HPDE6-E6E7 (cell line): ENCODE data around the gene GDPGP1.
"Not testable (repeated sequence)": the region's sequence is repeated elsewhere in the genome, so short reads cannot be mapped to it uniquely, and the experiment has no call there.

Experiments used
- DNase-seq: peaks from one replicate; pipeline ENCODE4 v3.0.0; 2011; ENCODE audit warnings: missing footprints; ENCODE audit errors: extremely low spot score

Gene GDPGP1

DNA sequence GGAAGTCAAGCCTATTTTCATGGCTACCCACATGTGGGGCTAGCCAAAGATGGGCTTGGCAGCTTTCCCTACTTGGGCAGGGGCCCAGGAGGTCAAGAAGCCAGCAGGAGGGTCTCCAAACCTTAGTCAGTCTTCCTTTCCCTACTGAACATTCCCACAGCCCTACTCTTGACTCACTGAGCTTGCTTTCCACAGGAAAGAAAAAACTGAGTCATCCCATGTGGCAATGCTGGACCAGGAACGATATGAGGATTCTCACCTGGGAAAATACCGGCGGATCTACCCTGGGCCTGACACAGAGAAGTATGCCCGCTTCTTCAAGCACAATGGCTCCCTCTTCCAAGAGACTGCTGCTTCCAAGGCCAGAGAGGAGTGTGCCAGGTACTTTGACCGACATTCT, 27.8 kb downstream of the GDPGP1 start:
- peak; percentile 60 for DNase-seq

DNA sequence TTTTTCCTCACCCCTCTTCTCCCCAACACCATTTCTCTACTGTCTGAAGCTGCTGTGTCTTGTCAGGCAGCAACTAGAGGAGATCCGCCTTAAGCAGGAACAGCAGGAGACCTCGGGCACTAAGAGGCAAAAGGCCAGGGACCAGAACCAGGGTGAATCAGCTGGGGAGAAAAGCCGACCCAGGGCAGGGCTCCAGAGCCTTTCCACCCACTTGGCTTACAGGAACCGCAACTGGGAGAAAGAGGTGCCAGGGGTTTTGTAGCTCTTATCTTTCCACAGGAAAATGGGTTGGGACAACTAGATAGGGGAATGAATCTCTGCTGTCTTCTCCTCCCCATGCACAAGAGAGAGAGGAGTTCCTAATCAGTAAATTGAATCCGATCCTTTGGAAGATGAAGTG, 28.4 kb downstream of the GDPGP1 start:
- DNase-seq = no peak

DNA sequence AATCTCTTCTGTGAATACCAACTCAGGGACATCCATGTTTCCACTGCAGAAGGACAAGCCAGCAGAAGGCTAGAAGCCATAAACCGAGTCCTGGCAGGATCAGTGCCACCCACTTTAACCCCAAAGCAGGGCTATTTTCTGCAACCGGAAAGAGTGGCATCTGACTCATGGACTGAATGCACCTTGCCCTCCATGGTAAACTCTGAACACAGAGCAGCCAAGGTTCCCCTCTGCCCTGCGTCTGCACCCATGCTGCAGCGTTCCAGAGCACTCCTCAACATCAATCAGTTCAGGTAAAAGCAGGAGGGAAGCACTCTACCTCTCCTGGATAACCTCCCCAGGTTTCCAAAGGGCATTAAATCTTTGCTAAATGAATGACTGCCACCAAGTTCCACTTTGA, 30.7 kb downstream of the GDPGP1 start:
- no peak for DNase-seq

DNA sequence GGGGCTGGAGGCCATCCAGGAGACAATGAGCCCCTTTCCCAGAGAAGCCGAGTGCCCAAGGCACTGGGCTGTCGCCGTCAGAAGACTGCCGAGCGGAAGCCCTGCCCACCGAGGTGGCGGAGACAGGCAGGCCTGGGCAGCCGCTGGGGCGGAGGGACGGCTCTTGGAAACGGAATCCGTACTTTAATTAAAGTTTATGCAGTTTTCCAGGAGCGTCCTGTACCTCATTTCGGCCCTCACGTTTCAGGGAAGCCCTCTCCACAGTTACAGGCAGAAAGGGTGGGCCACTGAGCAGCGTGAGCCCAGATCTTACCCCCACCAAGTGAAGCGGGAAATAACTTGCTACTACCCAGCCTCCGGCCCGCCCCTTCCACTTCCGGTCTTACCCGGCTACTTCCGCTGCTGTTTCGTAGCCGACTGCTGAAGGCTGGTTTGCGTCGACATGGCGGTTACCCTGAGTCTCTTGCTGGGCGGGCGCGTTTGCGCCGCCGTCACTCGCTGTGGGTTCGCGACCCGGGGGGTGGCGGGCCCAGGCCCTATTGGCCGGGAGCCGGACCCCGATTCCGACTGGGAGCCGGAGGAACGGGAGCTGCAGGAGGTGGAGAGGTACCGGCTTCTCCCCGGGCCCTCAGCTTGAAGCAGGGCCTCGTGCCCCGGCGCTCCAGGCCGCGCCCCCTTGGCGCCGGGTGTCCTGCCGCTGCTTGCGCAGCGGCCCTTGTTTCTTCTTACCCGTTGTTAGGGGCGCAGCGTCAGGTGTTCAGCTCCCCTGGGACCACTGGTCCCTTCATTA, 31.5 kb downstream of the GDPGP1 start, which contains the start of gene NGRN:
TSS of gene NGRN (plus strand) at position 402 of the 790 bp plus-strand sequence. CDS start at position 443, 41 bp downstream.
- DNase-seq = peak; percentile 79

DNA sequence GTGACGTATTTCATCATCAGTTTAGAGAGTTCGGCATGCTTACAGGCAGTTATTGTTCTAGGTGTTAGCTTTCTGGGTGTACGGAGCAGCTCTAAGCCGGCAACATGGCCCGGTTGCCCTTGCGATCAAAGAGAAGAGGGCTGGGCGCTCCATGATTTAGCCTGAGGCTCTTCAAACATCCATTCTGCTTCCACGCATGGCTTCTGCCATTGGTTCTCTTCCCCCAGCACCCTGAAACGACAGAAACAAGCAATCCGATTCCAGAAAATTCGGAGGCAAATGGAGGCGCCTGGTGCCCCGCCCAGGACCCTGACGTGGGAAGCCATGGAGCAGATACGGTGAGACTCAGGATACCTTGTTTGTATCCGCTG, 32.0 kb downstream of the GDPGP1 start:
- DNase-seq = no peak

DNA sequence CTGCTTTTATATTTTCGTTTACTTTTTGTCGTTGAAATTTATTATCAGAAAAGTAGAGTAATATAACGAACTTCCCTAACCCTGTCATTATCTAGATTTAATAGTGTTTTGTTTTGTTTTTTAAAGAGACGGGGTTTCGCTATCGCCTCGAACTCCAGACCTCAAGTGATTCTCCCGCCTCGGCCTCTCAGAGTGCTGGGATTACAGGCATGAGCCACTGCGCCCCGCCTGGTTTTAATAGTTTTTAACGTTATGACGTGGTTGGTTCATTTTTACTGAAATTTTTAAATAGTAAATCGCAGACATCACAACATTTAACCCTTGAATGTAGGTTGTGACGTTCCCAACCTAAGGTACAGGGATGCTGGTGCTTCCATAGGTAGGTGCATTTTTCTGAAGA, 32.5 kb downstream of the GDPGP1 start:
- no peak for DNase-seq

DNA sequence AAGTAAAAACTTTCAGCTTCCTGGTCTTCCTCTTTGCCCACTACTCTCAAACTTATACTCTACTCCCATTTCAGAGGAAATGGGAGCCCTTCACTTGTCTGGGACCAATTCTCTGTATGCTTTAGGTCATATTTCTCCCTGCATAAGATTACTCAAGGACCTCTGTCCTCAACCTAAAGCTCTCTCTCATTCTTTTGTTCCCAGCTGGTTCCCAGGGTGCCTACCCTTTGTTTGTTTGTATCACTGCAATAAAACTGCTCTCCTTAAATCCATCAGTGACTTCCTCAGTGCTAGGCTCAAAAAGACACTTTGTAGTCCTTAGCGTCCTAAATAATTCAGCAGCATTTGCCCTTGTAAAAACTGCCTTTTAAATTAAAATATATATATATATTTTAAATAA, 34.4 kb downstream of the GDPGP1 start:
- DNase-seq = no peak

DNA sequence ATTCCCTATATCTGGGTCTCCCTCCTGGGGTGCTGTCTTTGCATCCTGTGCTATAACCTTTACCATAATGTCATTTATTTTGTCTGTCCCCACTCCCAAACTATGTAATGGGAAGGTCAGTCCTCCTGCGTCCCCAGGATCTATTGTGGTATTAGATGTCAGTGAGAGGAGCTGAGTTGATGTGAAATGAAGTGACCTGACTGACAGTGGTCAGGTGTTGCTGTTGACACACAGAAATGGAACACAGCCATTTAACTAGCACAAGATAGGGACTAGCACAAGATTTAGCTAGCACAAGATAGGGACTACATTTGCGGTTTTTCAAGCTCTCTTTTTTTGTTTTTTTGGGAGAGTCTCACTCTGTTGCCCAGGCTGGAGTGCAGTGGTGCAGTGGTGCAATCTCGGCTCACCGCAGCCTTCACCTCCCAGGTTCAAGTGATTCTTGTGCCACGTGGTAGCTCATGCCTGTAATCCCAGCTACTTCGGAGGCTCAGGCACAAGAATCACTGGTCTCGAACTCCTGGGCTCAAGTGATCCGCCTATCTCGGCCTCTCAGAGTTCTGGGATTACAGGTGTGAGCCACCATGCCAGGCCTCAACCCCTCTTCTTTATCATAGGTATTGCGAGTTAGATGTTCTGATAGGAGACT, 36.6 kb downstream of the GDPGP1 start:
- no peak for DNase-seq

DNA sequence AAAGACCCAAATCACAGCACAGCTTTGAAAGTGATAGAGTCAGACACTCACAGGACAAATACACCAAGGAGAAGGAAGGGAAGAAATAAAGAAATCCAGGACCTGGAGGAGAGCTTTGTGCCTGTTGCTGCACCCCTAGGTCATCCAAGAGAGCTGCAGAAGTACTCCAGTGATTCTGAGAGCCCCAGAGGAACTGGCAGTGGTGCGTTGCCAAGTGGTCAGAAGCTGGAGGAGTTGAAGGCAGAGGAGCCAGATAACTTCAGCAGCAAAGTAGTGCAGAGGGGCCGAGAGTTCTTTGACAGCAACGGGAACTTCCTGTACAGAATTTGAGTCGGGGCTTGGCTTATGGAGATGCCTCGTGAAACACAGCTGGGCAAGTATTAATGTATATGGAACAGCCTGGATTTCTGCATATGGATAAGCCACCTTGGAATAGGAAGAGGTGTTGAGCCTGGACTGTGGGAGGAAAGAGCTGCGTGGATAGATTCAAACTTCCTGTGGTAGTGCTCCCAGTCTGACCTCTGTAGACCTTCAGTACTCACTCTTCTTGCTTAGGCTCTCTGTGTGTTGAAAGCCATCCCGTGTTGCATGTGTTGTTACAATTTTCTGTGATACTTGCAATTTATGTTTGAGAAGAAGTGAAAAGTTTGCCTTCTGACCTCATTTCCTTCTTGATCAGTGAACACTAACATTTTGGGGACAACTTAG, 37.6 kb downstream of the GDPGP1 start:
- no peak for DNase-seq

DNA sequence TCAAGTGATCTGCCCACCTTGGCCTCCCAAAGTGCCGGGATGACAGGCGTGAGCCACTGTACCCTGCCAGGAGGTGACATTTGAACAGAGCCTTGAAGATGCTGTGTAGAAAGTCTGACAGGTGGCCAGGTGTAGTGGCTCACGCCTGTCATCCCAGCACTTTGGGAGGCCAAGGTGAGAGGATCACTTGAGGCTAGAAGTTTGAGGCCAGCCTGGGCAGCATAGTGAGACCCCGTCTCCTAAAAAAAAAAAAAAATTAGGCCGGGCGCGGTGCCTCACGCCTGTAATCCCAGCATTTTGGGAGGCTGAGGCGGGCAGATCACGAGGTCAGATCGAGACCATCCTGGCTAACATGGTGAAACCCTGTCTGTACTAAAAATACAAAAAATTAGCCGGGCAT, 44.5 kb downstream of the GDPGP1 start:
- DNase-seq = not testable (repeated sequence)

DNA sequence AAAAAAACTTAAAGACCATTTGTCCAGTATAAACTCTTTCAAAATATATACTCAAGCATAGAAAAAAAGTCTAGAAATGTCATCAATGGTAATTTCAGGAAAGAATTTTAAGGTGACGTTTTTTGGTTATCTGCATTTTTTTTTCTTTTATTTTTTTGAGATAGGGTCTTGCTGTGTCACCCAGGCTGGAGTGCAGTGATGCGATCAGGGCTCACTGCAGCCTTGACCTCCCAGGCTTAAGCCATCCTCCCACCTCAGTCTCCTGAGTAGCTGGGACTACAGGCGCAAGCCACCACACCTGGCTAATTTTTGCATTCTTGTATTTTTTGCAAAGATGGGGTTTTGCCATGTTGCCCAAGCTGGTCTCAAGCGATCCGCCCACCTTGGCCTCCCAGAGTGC, 46.7 kb downstream of the GDPGP1 start:
- not testable (repeated sequence) for DNase-seq

DNA sequence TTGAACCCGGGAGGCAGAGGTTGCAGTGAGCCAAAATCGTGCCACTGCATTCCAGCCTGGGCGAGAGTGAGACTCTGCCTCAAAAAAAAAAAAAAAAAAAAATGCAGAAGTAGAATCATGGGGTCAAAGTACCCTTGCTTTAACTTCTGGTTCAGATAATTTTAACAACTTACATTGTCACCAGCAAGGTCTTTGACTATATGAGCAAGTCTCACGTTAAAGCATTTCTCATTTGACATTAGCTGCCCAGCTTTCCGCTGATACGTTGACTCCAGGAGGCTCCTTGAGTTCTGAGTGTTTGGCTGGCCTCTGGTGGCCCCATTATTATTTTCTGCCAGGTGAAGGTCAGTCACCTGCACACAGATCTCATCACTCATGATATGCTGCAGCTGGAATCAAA, 47.6 kb downstream of the GDPGP1 start:
- not testable (repeated sequence) for DNase-seq

DNA sequence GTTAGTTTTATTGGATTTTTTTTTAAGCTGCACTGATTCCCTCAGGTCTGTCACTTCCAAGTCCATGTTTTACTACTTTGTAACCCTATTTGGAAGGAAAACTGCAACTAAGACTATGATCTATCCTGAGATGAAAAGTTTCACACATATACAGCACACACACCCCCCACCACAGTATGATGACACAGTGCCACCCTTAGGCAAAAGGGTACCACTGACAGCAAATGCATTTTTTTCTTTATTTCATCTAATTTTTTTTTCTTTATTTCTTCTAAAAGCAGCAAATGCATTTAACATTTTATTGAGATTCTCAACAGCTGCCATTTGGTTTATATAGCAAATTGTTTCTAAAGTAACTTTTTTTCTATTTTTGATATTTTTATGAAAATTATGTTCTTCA, 52.7 kb downstream of the GDPGP1 start:
- DNase-seq = no peak

DNA sequence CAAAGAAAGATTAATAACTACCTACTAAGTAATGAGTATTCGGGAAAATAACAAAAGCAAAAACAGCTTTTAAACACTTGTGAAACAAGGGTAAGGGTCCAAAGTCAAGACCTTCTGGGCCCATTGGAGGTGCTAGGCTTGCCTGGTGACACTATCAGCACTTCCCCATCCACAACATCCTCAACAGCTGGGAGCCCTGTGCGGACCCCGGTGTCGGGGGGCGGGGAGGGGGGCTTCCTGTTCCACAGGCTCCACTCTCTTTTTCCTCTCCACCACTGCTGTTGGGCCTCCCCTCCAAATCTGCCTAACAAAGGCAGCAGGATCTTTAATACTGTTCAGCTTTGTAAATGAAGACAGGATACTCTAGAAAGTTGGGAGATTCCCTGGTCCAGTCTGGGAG, 53.1 kb downstream of the GDPGP1 start:
- no peak for DNase-seq

DNA sequence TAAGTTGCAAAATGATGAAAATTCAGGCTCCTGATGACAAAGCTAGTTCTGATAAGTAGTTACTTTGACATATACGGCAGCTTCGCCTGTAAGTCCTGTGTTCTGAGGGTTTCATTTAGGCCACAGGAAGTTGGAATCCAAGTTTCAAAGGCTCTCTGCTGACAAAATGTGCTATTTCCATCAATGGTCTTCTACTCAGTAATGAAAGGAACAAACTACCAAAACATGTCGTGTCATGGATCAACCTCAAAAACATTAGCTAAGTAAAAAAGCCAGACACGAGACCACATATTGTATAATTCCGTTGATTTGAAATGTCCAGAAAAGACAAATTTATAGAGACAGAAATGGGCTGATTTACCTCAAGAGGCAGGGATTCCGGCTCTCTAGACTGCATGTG, 53.9 kb downstream of the GDPGP1 start:
- no peak for DNase-seq

DNA sequence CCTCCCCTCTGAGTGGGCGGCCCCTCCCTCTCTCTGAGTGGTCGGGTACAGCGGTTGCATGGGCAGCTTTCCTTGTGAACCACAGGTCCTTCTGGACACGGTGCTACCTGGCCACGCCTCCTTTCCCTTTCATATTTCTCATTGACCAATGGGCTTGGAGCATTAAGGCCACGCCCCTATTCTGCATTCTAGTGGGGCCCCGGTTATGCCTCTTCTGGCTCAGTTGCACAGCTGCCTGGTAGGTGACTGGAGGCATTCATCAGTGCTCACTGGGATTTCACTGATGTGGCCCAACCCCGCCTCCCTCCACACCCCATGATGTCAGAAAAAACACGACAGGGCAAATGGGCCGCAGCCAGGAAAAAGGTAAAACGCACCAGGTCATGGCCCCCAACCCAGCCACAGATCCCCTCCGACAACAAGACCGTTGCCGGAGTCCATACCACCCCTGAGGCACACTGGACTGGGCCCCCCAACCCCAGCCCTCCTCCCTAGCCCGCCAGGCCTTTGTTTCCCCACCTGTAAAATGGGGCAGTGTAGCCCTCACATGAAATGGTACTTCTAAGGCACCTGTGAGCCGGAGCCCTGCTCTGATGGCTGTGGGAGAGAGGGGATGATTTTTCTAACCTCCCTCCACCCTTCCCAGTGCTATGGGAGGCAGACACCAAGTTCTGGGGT, 57.8 kb downstream of the GDPGP1 start:
- DNase-seq = no peak

DNA sequence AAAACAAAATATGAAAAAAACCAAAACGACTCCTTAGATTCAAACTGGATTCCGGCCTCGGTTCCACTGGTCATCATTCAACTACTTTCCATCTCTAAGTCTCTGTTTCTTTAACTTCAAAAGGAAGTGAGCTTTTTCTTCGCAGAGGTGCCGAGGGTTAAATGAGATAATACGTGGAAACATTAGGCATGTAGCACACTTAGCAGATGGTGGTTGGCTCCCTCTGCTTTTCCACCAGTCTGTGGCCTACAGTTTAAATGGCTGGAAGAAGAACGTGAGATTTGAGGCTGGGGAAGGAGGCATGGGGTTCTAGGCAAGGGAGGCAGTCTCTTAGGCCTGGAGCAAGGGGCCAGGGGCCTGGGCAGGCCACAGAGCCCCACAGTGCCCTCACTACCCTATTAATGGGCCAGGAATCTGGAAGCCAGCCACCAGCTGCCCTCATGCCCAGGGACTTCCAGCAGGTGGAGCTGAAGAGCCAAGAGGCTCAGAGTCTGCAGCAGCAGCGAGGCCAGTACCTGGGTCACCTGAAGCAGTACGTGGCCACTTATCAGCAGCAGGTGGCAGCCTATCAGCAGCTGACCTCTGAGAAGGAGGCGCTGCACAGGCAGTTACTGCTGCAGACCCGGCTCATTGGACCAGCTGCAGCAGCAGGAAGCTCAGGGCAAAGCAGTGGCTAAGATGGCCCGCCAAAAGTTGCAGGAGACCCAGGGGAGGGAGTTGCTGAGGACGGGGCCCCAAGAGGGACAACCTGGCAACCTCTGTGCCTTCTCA, 59.2 kb downstream of the GDPGP1 start:
- peak; percentile 58 for DNase-seq

DNA sequence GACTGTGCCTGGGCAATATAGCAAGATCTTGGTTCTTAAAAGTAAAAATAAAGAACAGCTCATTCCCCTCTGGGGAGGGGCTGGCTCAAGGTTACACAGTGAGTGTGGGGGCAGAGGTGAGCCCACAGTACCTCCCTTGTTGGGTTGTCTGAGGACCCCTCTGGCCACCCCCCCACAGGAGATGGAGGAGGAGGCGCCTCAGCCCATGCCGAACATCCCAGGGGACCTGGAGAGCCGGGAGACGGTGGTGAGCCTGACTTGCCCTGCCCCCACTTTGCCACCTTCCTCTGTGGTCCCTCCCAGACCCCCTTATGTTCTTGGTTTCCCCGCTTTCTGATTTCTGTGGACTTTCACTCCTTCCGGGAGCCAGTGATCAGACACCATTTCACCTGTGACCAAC, 60.1 kb downstream of the GDPGP1 start:
- no peak for DNase-seq

DNA sequence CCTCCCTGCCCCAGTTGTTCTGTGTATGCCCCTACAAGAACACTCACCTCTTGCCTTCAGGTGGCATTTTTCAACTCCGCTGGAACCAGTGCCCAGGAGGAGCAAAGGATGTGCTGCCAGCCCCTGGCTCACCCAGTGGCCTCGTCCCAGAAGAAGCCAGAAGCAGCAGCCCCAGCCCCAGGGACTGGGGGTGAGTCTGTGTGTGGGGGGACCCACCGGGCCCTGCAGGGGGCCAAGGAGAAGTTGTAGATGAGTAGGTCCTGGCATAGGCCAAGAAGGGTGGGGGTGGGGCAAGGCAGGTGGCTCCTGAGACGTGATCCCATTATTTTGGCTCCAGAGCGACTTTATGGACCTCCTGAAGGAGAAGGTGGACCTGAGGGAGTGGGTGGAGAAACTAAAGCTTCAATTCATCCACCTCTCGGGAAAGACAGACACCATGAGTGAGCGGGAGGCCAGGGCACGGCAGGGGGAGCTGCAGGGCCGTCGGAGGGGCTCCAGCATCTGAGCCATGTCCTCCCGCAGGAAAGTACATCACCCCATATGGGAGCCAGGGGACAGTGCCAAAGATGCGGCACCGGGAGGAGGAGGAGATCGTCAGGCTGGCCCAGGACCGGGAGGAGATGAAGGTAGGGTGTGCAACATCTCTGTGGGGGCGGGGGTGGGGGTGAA, 60.7 kb downstream of the GDPGP1 start:
- no peak for DNase-seq

DNA sequence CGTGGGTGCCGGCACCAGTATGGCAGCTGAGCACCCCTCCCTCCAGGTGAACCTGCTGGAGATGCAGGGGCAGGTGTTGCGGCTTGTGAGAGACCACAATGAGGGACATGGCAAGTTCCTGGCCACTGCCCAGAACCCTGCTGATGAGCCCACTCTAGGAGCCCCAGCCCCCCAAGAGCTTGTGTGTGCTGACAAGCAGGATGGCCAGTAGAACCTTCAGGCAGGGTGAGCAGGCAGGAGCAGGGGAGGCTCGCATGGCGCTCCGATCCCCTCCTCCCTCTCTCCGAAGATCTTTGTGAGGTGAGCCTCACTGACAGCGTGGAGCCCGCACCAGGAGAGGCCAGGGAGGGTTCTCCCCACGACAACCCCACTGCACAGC, 61.2 kb downstream of the GDPGP1 start:
- no peak for DNase-seq
